DMS53 treated with DMSO at 0.1 percent for 48 hours (cell line): Measurements from ENCODE around the gene LENG1.

Experiments used
- DNase-seq: peaks from one replicate; lab custom pipeline; 2025; ENCODE audit not compliant: unreplicated experiment; lab: John Stamatoyannopoulos, UW

Gene LENG1

GRCh38 chr19:54142166-54142780, 17.2 kb downstream of the LENG1 start:
- no peak for DNase-seq

- no peak for DNase-seq
Observed at GRCh38 chr19:54141356-54141755, 18.2 kb downstream of the LENG1 start.

GRCh38 chr19:54138489-54139256, 20.8 kb downstream of the LENG1 start:
- no peak for DNase-seq

- DNase-seq, result no peak
Observed at GRCh38 chr19:54137699-54138488, 21.6 kb downstream of the LENG1 start, which contains the start of gene CNOT3. TSS of gene CNOT3 (plus strand) at chr19:54137762. CDS start at chr19:54142979, 5,217 bp downstream.

GRCh38 chr19:54136864-54137698, 22.4 kb downstream of the LENG1 start:
- DNase-seq, result peak; percentile 99

GRCh38 chr19:54136086-54136863, 23.2 kb downstream of the LENG1 start:
- DNase-seq, result peak; percentile 68

GRCh38 chr19:54133957-54134590, 25.4 kb downstream of the LENG1 start:
- no peak for DNase-seq

GRCh38 chr19:54133312-54133956, 26.1 kb downstream of the LENG1 start:
- DNase-seq, result no peak

- no peak for DNase-seq
Observed at GRCh38 chr19:54129617-54129996, 29.9 kb downstream of the LENG1 start.

GRCh38 chr19:54128796-54129616, 30.5 kb downstream of the LENG1 start:
- DNase-seq, result no peak

GRCh38 chr19:54128441-54128725, 31.1 kb downstream of the LENG1 start:
- DNase-seq, result no peak

GRCh38 chr19:54127688-54128440, 31.7 kb downstream of the LENG1 start:
- no peak for DNase-seq

- DNase-seq, result no peak
Observed at GRCh38 chr19:54125713-54126112, 33.8 kb downstream of the LENG1 start.

GRCh38 chr19:54124393-54124792, 35.1 kb downstream of the LENG1 start:
- no peak for DNase-seq

- no peak for DNase-seq
Observed at GRCh38 chr19:54123682-54124081, 35.8 kb downstream of the LENG1 start.

- no peak for DNase-seq
Observed at GRCh38 chr19:54121259-54121658, 38.3 kb downstream of the LENG1 start.

- DNase-seq, result peak; percentile 94
Observed at GRCh38 chr19:54115109-54116063, 44.1 kb downstream of the LENG1 start, which contains the start of the genes PRPF31 and TFPT. TSS of gene PRPF31 (plus strand) at chr19:54115754. CDS start at chr19:54118279, 2,525 bp downstream. TSS of gene TFPT (minus strand) at chr19:54115657. CDS start at chr19:54115269, 388 bp downstream.
